ES-I3 (cell line): ENCODE measurements around the gene MMP24.
"Not testable (repeated sequence)": the region's sequence is repeated elsewhere in the genome, so short reads cannot be mapped to it uniquely, and the experiment has no call there.

Source experiments
- H3K36me3 ChIP-seq: 2 replicates; pipeline ENCODE4 v1.6.1; 2013; ENCODE audit warnings: mild to moderate bottlenecking, low read length, control low read depth, moderate library complexity; ENCODE audit not compliant: insufficient read depth
- H3K4me1 ChIP-seq: 2 replicates; pipeline ENCODE4 v1.6.1; 2013; ENCODE audit warnings: mild to moderate bottlenecking, control low read depth, low read length; ENCODE audit not compliant: insufficient read depth
- H3K9ac ChIP-seq: 2 replicates; pipeline ENCODE4 v1.6.1; 2013; ENCODE audit warnings: low read depth, mild to moderate bottlenecking, low read length, moderate library complexity
- H3K9me3 ChIP-seq: 2 replicates; pipeline ENCODE4 v1.6.1; 2013; ENCODE audit warnings: mild to moderate bottlenecking, low read length, moderate library complexity; ENCODE audit not compliant: control insufficient read depth, insufficient read depth

The MMP24 gene

GRCh38 chr20:35306931-35307517 lies 80.5 kb downstream of the MMP24 start:
- Histone ChIP-seq H3K36me3 (no peaks in the 10 kb centered on the region), H3K9me3 (no peaks in the 10 kb centered on the region), H3K4me1 (peaks cover 30% of the 10 kb centered on the region), H3K9ac (no peak overlapping the region)

GRCh38 chr20:35307666-35308653 lies 81.5 kb downstream of the MMP24 start:
- Histone ChIP-seq H3K36me3 (no peaks in the 10 kb centered on the region), H3K9ac (no peak overlapping the region)

GRCh38 chr20:35311409-35311808 lies 84.9 kb downstream of the MMP24 start:
- H3K4me1 ChIP-seq = peaks cover 34% of the 10 kb centered on the region
- no peaks in the 10 kb centered on the region for H3K9me3 ChIP-seq
- no peak overlapping the region for H3K9ac ChIP-seq
- no peaks in the 10 kb centered on the region for H3K36me3 ChIP-seq

More at GRCh38 chr20:35307666-35308653, 81.5 kb downstream of the MMP24 start:
- H3K9me3 ChIP-seq = no peaks in the 10 kb centered on the region
- peaks cover 37% of the 10 kb centered on the region for H3K4me1 ChIP-seq

- H3K9ac ChIP-seq = no peak overlapping the region
- no peaks in the 10 kb centered on the region for H3K36me3 ChIP-seq
- peaks cover 30% of the 10 kb centered on the region for H3K4me1 ChIP-seq
- no peaks in the 10 kb centered on the region for H3K9me3 ChIP-seq
Measured at GRCh38 chr20:35311822-35312221, 85.3 kb downstream of the MMP24 start.

GRCh38 chr20:35312318-35312717 lies 85.8 kb downstream of the MMP24 start:
- Histone ChIP-seq H3K36me3 (no peaks in the 10 kb centered on the region), H3K9me3 (no peaks in the 10 kb centered on the region), H3K9ac (no peak overlapping the region), H3K4me1 (peaks cover 26% of the 10 kb centered on the region)

- H3K9ac ChIP-seq = no peak overlapping the region
- H3K4me1 ChIP-seq = peaks cover 36% of the 10 kb centered on the region
Measured at GRCh38 chr20:35314816-35315631, 88.5 kb downstream of the MMP24 start.

GRCh38 chr20:35315632-35316020 lies 89.1 kb downstream of the MMP24 start:
- not testable (repeated sequence) for H3K36me3 ChIP-seq, H3K9ac ChIP-seq
- H3K4me1 ChIP-seq = peaks cover 42% of the 10 kb centered on the region

More at GRCh38 chr20:35314816-35315631, 88.5 kb downstream of the MMP24 start:
- H3K9me3 ChIP-seq = no peaks in the 10 kb centered on the region
- no peaks in the 10 kb centered on the region for H3K36me3 ChIP-seq

GRCh38 chr20:35316086-35316485 lies 89.6 kb downstream of the MMP24 start:
- peaks cover 44% of the 10 kb centered on the region for H3K4me1 ChIP-seq
- no peak overlapping the region for H3K9ac ChIP-seq
- H3K36me3 ChIP-seq = no peaks in the 10 kb centered on the region
- no peaks in the 10 kb centered on the region for H3K9me3 ChIP-seq

More at GRCh38 chr20:35315632-35316020, 89.1 kb downstream of the MMP24 start:
- not testable (repeated sequence) for H3K9me3 ChIP-seq

GRCh38 chr20:35317416-35318210 lies 91.1 kb downstream of the MMP24 start:
- Histone ChIP-seq H3K4me1 (peaks cover 31% of the 10 kb centered on the region), H3K36me3 (no peaks in the 10 kb centered on the region), H3K9ac (no peak overlapping the region), H3K9me3 (no peaks in the 10 kb centered on the region)

- Histone ChIP-seq H3K9ac (no peak overlapping the region), H3K9me3 (no peaks in the 10 kb centered on the region), H3K4me1 (peaks cover 29% of the 10 kb centered on the region), H3K36me3 (no peaks in the 10 kb centered on the region)
Measured at GRCh38 chr20:35318502-35319157, 92.1 kb downstream of the MMP24 start.

- H3K9me3 ChIP-seq = no peaks in the 10 kb centered on the region
- peaks cover 29% of the 10 kb centered on the region for H3K4me1 ChIP-seq
- H3K36me3 ChIP-seq = no peaks in the 10 kb centered on the region
- H3K9ac ChIP-seq = no peak overlapping the region
Measured at GRCh38 chr20:35319192-35319870, 92.8 kb downstream of the MMP24 start.

- no peak overlapping the region for H3K9ac ChIP-seq
- H3K9me3 ChIP-seq = no peaks in the 10 kb centered on the region
- H3K36me3 ChIP-seq = no peaks in the 10 kb centered on the region
- peaks cover 27% of the 10 kb centered on the region for H3K4me1 ChIP-seq
Measured at GRCh38 chr20:35319871-35320197, 93.3 kb downstream of the MMP24 start.
